GM23338 (cell line): Measurements from ENCODE around the gene WBP1. TPM values are rescaled to one million over a fixed set of nuclear protein-coding genes. Genes with fewer than 3 reads are reported as not detected.
A peak's percentile ranks its signal among the peaks of the same experiment; 100 is the strongest.

Experiments used
- ATAC-seq: fragments of 200-7000 bp; cut with Tn5 transposase; 3 replicates; pipeline ENCODE4 v1.9.1; 2020
- DNase-seq: peaks from one replicate; pipeline ENCODE4 v3.0.0-alpha.2; 2015; ENCODE audit warnings: low spot score
- H2AFZ ChIP-seq: fragments of 200-600 bp; sonication (generic); 2 replicates; pipeline ENCODE4 v1.8.0; 2016; ENCODE audit warnings: antibody characterized with exemption, mild to moderate bottlenecking, moderate library complexity
- H3F3A ChIP-seq: fragments of 200-600 bp; sonication (generic); replicated peaks from 2 replicates; pipeline ENCODE4 v1.8.0; 2017; ENCODE audit warnings: antibody characterized with exemption, mixed run types, low read depth
- H3K27ac ChIP-seq: fragments of 200-600 bp; sonication (generic); 2 replicates; pipeline ENCODE4 v1.6.1; 2016; ENCODE audit warnings: low read depth
- H3K27me3 ChIP-seq: fragments of 200-600 bp; sonication (generic); 2 replicates; pipeline ENCODE4 v1.8.0; 2016; ENCODE audit warnings: mild to moderate bottlenecking, mixed run types, moderate library complexity; ENCODE audit not compliant: insufficient read depth
- H3K36me3 ChIP-seq: fragments of 200-600 bp; sonication (generic); 2 replicates; pipeline ENCODE4 v1.8.0; 2016; ENCODE audit warnings: mild to moderate bottlenecking; ENCODE audit not compliant: insufficient read depth
- H3K4me1 ChIP-seq: fragments of 200-600 bp; sonication (generic); 2 replicates; pipeline ENCODE4 v1.8.0; 2016; ENCODE audit warnings: mild to moderate bottlenecking, moderate library complexity; ENCODE audit not compliant: insufficient read depth
- H3K4me2 ChIP-seq: fragments of 200-600 bp; sonication (generic); 2 replicates; pipeline ENCODE4 v1.7.1; 2017; ENCODE audit warnings: mixed run types
- H3K4me3 ChIP-seq: fragments of 200-600 bp; sonication (generic); 2 replicates; pipeline ENCODE4 v1.6.1; 2016; ENCODE audit warnings: mixed run types
- H3K79me2 ChIP-seq: fragments of 200-600 bp; sonication (generic); replicated peaks from 2 replicates; pipeline ENCODE4 v1.8.0; 2017; ENCODE audit warnings: mild to moderate bottlenecking; ENCODE audit not compliant: insufficient read depth
- H3K9me2 ChIP-seq: fragments of 200-600 bp; sonication (generic); 2 replicates; pipeline ENCODE4 v1.8.0; 2017; ENCODE audit not compliant: insufficient read depth
- H4K20me1 ChIP-seq: fragments of 200-600 bp; sonication (generic); replicated peaks from 2 replicates; pipeline ENCODE4 v1.8.0; 2017; ENCODE audit warnings: mild to moderate bottlenecking; ENCODE audit not compliant: insufficient read depth
- H3K27ac Mint-ChIP-seq: 2 replicates; pipeline ENCODE4 v1.8.0; 2020; ENCODE audit warnings: inconsistent platforms, mild to moderate bottlenecking, moderate library complexity, mixed read lengths
- H3K27me3 Mint-ChIP-seq: 3 replicates; pipeline ENCODE4 v1.8.0; 2022; ENCODE audit warnings: low read depth, mild to moderate bottlenecking, moderate library complexity, mixed read lengths, inconsistent platforms; ENCODE audit not compliant: insufficient read depth, poor library complexity
- H3K36me3 Mint-ChIP-seq: 3 replicates; pipeline ENCODE4 v1.8.0; 2021; ENCODE audit warnings: low read depth, mild to moderate bottlenecking, inconsistent platforms, moderate library complexity, mixed read lengths
- H3K4me1 Mint-ChIP-seq: 3 replicates; pipeline ENCODE4 v1.8.0; 2020; ENCODE audit warnings: mild to moderate bottlenecking, inconsistent platforms, mixed read lengths
- H3K4me3 Mint-ChIP-seq: 3 replicates; pipeline ENCODE4 v1.8.0; 2021; ENCODE audit warnings: moderate library complexity, mild to moderate bottlenecking, inconsistent platforms, mixed read lengths
- H3K9me3 Mint-ChIP-seq: 3 replicates; pipeline ENCODE4 v1.8.0; 2020; ENCODE audit warnings: moderate library complexity, mild to moderate bottlenecking, inconsistent platforms, mixed read lengths
- CREB1 ChIP-seq: fragments of 250-450 bp; sonication (Bioruptor Pico); IDR thresholded peaks from 2 replicates; pipeline ENCODE4 v1.5.0; 2020; ENCODE audit warnings: low read depth, mild to moderate bottlenecking, moderate library complexity
- CTCF ChIP-seq, 2 experiments: fragments of 200-600 bp in 1 of 2; sonication (generic) in 1 of 2; conservative IDR thresholded peaks; 2 replicates each; pipeline versions ENCODE4 v1.5.1 to v1.6.1; 2016 to 2017; ENCODE audit warnings: antibody characterized with exemption in 2 of 2, low read depth in 2 of 2, mild to moderate bottlenecking in 2 of 2, moderate library complexity in 1 of 2
- ETS1 ChIP-seq: IDR thresholded peaks from 2 replicates; pipeline ENCODE4 v1.6.1; 2016; ENCODE audit warnings: antibody characterized with exemption
- EZH2 ChIP-seq: fragments of 200-600 bp; sonication (generic); IDR thresholded peaks from one replicate; pipeline ENCODE4 v1.8.0; 2017; ENCODE audit warnings: antibody characterized with exemption, mild to moderate bottlenecking, low read depth; ENCODE audit not compliant: unreplicated experiment
- EZH2phosphoT487 ChIP-seq: fragments of 200-600 bp; sonication (generic); IDR thresholded peaks from one replicate; pipeline ENCODE4 v1.8.1; 2018; ENCODE audit warnings: antibody characterized with exemption; ENCODE audit not compliant: unreplicated experiment
- JUNB ChIP-seq: IDR thresholded peaks from one replicate; pipeline ENCODE4 v1.6.1; 2016; ENCODE audit warnings: antibody characterized with exemption; ENCODE audit not compliant: unreplicated experiment
- NANOG ChIP-seq: IDR thresholded peaks from 2 replicates; pipeline ENCODE4 v1.6.1; 2016; ENCODE audit warnings: antibody characterized with exemption, borderline replicate concordance
- POLR2AphosphoS5 ChIP-seq: IDR thresholded peaks from 2 replicates; pipeline ENCODE4 v1.6.1; 2016; ENCODE audit warnings: antibody characterized with exemption, low read depth
- REST ChIP-seq: IDR thresholded peaks from one replicate; pipeline ENCODE4 v1.6.1; 2018; ENCODE audit warnings: antibody characterized with exemption; ENCODE audit not compliant: unreplicated experiment
- STAT1 ChIP-seq: IDR thresholded peaks from one replicate; pipeline ENCODE4 v1.6.1; 2016; ENCODE audit warnings: antibody characterized with exemption; ENCODE audit not compliant: unreplicated experiment
- ZNF114 ChIP-seq: fragments of 250-450 bp; sonication (Bioruptor Pico); IDR thresholded peaks from 2 replicates; pipeline ENCODE4 v1.5.0; 2020; ENCODE audit warnings: mild to moderate bottlenecking, moderate library complexity
- ZNF331 ChIP-seq: fragments of 250-450 bp; sonication (Bioruptor Pico); IDR thresholded peaks from 2 replicates; pipeline ENCODE4 v1.5.0; 2020; ENCODE audit warnings: low read depth, mild to moderate bottlenecking, moderate library complexity
- ZNF462 ChIP-seq: fragments of 250-450 bp; sonication (Bioruptor Pico); IDR thresholded peaks from 2 replicates; pipeline ENCODE4 v1.5.0; 2020; ENCODE audit warnings: mild to moderate bottlenecking, moderate library complexity
- polyA plus RNA-seq: library from polyadenylated mRNA; unstranded; fragments of >200 nt; fragmentation: Nextera tagmentation; extraction: Ambion mirVana; gene quantifications from 2 replicates; pipeline ENCODE4 v1.2.1, GENCODE V29; 2016
- total RNA-seq: library from RNA; depleted of rRNA; stranded (reverse); fragments of >200 nt; shearing (Covaris generic); gene quantifications from 2 replicates; pipeline ENCODE4 v1.2.3, GENCODE V29; 2014

WBP1 gene
- total and polyA plus RNA-seq, 2 experiments from 2014 or later: 53.0 to 64.4 TPM

- peak overlapping the region; percentile 69 for H3K4me3 ChIP-seq
- no peak for TF ChIP-seq STAT1
- no peak for TF ChIP-seq ZNF462 (CRISPR knock-in tag)
- TF ChIP-seq EZH2: peak; percentile 96
- TF ChIP-seq REST: no peak
- no peak for TF ChIP-seq JUNB
- TF ChIP-seq EZH2phosphoT487: peak; percentile 55
- no peak for TF ChIP-seq NANOG
- TF ChIP-seq CTCF (conservative IDR thresholded peaks at IDR 0.05; ENCODE audit: low read depth in 2 of 2): no peak
- TF ChIP-seq CREB1: no peak
- TF ChIP-seq ETS1: no peak
- TF ChIP-seq ZNF114: no peak
- no peak for TF ChIP-seq POLR2AphosphoS5
- no peak for TF ChIP-seq ZNF331 (CRISPR knock-in tag)
- H3K79me2 ChIP-seq: no peaks in the 10 kb centered on the region
- peaks cover 97% of the 10 kb centered on the region for H3K27me3 ChIP-seq
- H3K9me2 ChIP-seq: no peaks in the 10 kb centered on the region
- H4K20me1 ChIP-seq: peaks cover 8% of the 10 kb centered on the region; the same call in 1 of the 2 replicates
- Mint-ChIP-seq H3K36me3 (peaks cover 8% of the 10 kb centered on the region), H3K4me3 (peak overlapping the region; percentile 77), H3K27me3 (peaks cover 86% of the 10 kb centered on the region), H3K4me1 (peaks cover 43% of the 10 kb centered on the region), H3K27ac (no peak overlapping the region), H3K9me3 (no peaks in the 10 kb centered on the region)
- peaks cover 39% of the 10 kb centered on the region for H3F3A ChIP-seq
- peak; percentile 19 for ATAC-seq
- H3K4me1 ChIP-seq: peaks cover 42% of the 10 kb centered on the region
- DNase-seq: peak; percentile 88
- H3K36me3 ChIP-seq: no peaks in the 10 kb centered on the region
- peak overlapping the region; percentile 98 for H2AFZ ChIP-seq
- no peak overlapping the region for H3K27ac ChIP-seq
- H3K4me2 ChIP-seq: peak overlapping the region; percentile 95
Observed at GRCh38 chr2:74498500-74499266, 40.4 kb downstream of the WBP1 start.
